AG04450 (cell line): ENCODE measurements around the gene CENPH. TPM values are rescaled to one million over a fixed set of nuclear protein-coding genes. Genes with fewer than 3 reads are reported as not detected.
"Not testable (repeated sequence)": the region's sequence is repeated elsewhere in the genome, so short reads cannot be mapped to it uniquely, and the experiment has no call there.

Source experiments
- CTCF ChIA-PET: fragments of 300-600, 350-600 bp; formaldehyde crosslinking; extraction: SDS; loops from one replicate; lab custom pipeline; 2022; ENCODE audit warnings: antibody characterized with exemption, inconsistent platforms; lab: Charles Lee
- POLR2A ChIA-PET: fragments of 350-600 bp; formaldehyde crosslinking; extraction: SDS; loops from one replicate; lab custom pipeline; 2021; ENCODE audit warnings: antibody characterized with exemption, inconsistent platforms; lab: Yijun Ruan, JAX
- DNase-seq: peaks from one replicate; pipeline ENCODE4 v3.0.0-alpha.2; 2011; ENCODE audit warnings: low read depth, low spot score
- H3K27ac ChIP-seq: one replicate; pipeline ENCODE4 v1.5.1; 2012; ENCODE audit warnings: low read depth, low read length, control low read depth
- H3K27me3 ChIP-seq: one replicate; pipeline ENCODE4 v1.6.0; 2012; ENCODE audit warnings: low read length; ENCODE audit not compliant: control insufficient read depth, insufficient read depth
- H3K4me3 ChIP-seq: 2 replicates; pipeline ENCODE4 v1.5.1; 2011; ENCODE audit warnings: mild to moderate bottlenecking, low read depth, low read length, control low read depth
- H3K9me3 ChIP-seq: 2 replicates; pipeline ENCODE4 v1.5.1; 2012; ENCODE audit warnings: low read length; ENCODE audit not compliant: control insufficient read depth, insufficient read depth
- CTCF ChIP-seq: IDR thresholded peaks from 2 replicates; pipeline ENCODE4 v1.5.1; 2011; ENCODE audit warnings: low read depth, low read length, control low read depth, inconsistent platforms
- polyA plus RNA-seq: library from polyadenylated mRNA; depleted of rRNA; stranded (reverse); fragments of >200 nt; gene quantifications from 2 replicates; pipeline ENCODE4 v1.2.3, GENCODE V29; 2011; rRNA removed
- small RNA-seq: library from RNA; depleted of rRNA; stranded (forward); fragments of <200 nt; gene quantifications from one replicate; pipeline ENCODE3, GENCODE V24; 2012; ENCODE audit warnings: low read depth; ENCODE audit not compliant: insufficient read length

The CENPH gene
- polyA plus RNA-seq, 1 experiment = 5.9 TPM

GRCh38 chr5:69252437-69252836 lies 63.1 kb downstream of the CENPH start:
- Histone ChIP-seq H3K4me3 (no peak overlapping the region), H3K9me3 (no peaks in the 10 kb centered on the region), H3K27ac (no peak overlapping the region), H3K27me3 (no peaks in the 10 kb centered on the region)
- no peak for TF ChIP-seq CTCF
- ChIA-PET CTCF (no interaction called here), POLR2A (interaction anchor here (0.6 kb wide), 1 partner anchor 9 kb away, joined by 3 read pairs; no protein-coding TSS in a partner anchor)
- DNase-seq = no peak

- H3K27me3 ChIP-seq, H3K9me3 ChIP-seq, DNase-seq, H3K4me3 ChIP-seq, H3K27ac ChIP-seq: not testable (repeated sequence)
- ChIA-PET CTCF (interaction anchor here (1.0 to 1.5 kb wide), 3 partner anchors 9 to 163 kb away, joined by 4 read pairs; partner anchors contain the start of gene SLC30A5), POLR2A (interaction anchor here (1.1 kb wide), 1 partner anchor 10 kb away, joined by 3 read pairs; no protein-coding TSS in a partner anchor)
Observed at GRCh38 chr5:69255940-69256339, 66.6 kb downstream of the CENPH start.

GRCh38 chr5:69257577-69257976 lies 68.2 kb downstream of the CENPH start:
- ChIA-PET POLR2A (no interaction called here), CTCF (no interaction called here)
- no peak overlapping the region for H3K27ac ChIP-seq
- no peak for TF ChIP-seq CTCF
- no peaks in the 10 kb centered on the region for H3K27me3 ChIP-seq
- DNase-seq = no peak
- H3K4me3 ChIP-seq = no peak overlapping the region
- no peaks in the 10 kb centered on the region for H3K9me3 ChIP-seq

Small RNAs within 50 kb of the gene (small RNA-seq; reads per million reads assigned to genes)
- not detected for gene SNORA50D

Other genes starting within 250 kb of the CENPH start
- gene SLC30A5, start 95.6 kb upstream of the CENPH start, polyA plus RNA-seq = 38.4 and 49.2 TPM in 2 replicates
- 36.7 and 58.0 TPM in 2 replicates for gene CCNB1, start 22.4 kb upstream of the CENPH start, polyA plus RNA-seq
- 153 and 212 TPM in 2 replicates for gene CDK7, start 45.3 kb downstream of the CENPH start, polyA plus RNA-seq
- gene CCDC125, start 143.2 kb downstream of the CENPH start, polyA plus RNA-seq = 4.5 and 6.0 TPM in 2 replicates
- gene AK6, start 179.9 kb downstream of the CENPH start, polyA plus RNA-seq = 57.4 and 92.4 TPM in 2 replicates
- gene TAF9, start 179.9 kb downstream of the CENPH start, polyA plus RNA-seq = 171 and 207 TPM in 2 replicates
- gene RAD17, start 180.2 kb downstream of the CENPH start, polyA plus RNA-seq = 19.4 and 20.5 TPM in 2 replicates
- gene MARVELD2, start 225.5 kb downstream of the CENPH start, polyA plus RNA-seq = 0.96 and 1.0 TPM in 2 replicates